GM23338 (cell line): ENCODE data around the gene CADPS2.

Source experiments
- CTCF ChIP-seq, 2 experiments: fragments of 200-600 bp in 1 of 2; sonication (generic) in 1 of 2; conservative IDR thresholded peaks; 2 replicates each; pipeline versions ENCODE4 v1.5.1 to v1.6.1; 2016 to 2017; ENCODE audit warnings: antibody characterized with exemption in 2 of 2, low read depth in 2 of 2, mild to moderate bottlenecking in 2 of 2, moderate library complexity in 1 of 2
- POLR2AphosphoS5 ChIP-seq: IDR thresholded peaks from 2 replicates; pipeline ENCODE4 v1.6.1; 2016; ENCODE audit warnings: antibody characterized with exemption, low read depth

- no peak for TF ChIP-seq POLR2AphosphoS5
- no peak for TF ChIP-seq CTCF (conservative IDR thresholded peaks at IDR 0.05; ENCODE audit: low read depth in 2 of 2)
These were observed 127.8 kb downstream of the CADPS2 start for GRCh38 chr7:122758501-122758900.
